Tibial nerve (tissue), 4 donors: Measurements from ENCODE around the gene PXT1. TPM values are rescaled to one million over a fixed set of nuclear protein-coding genes. Genes with fewer than 3 reads are reported as not detected.

ENCODE experiments used
- DNase-seq, 2 donors: peaks; one replicate each; pipeline ENCODE4 v3.0.0-alpha.2; 2019; ENCODE audit warnings: low spot score in 2 of 2
- H3K27ac ChIP-seq, 4 donors: fragments of 200-600 bp; sonication (generic) in 3 of 4; one replicate each; pipeline ENCODE4 v1.5.1; 2017 to 2019; ENCODE audit warnings: mild to moderate bottlenecking in 1 of 4
- H3K27me3 ChIP-seq, 2 donors: fragments of 200-600 bp; sonication (generic) in 1 of 2; one replicate each; pipeline versions ENCODE4 v1.5.1 to v1.6.0; 2017 to 2019
- H3K36me3 ChIP-seq, 3 donors: fragments of 200-600 bp; sonication (generic); one replicate each; pipeline ENCODE4 v1.5.1; 2018 to 2019
- H3K4me1 ChIP-seq, 4 donors: fragments of 200-600 bp; sonication (generic) in 3 of 4; one replicate each; pipeline ENCODE4 v1.5.1; 2017 to 2019
- H3K4me3 ChIP-seq, 4 donors: fragments of 200-600 bp; sonication (generic) in 3 of 4; one replicate each; pipeline ENCODE4 v1.5.1; 2017 to 2019; ENCODE audit warnings: mild to moderate bottlenecking in 1 of 4, moderate library complexity in 1 of 4
- H3K9me3 ChIP-seq, 4 donors: fragments of 200-600 bp; sonication (generic) in 3 of 4; one replicate each; pipeline ENCODE4 v1.5.1; 2017 to 2019
- CTCF ChIP-seq, 5 experiments: fragments of 200-600 bp in 3 of 5; fragments of 450-650 bp in 2 of 5; sonication (generic) in 3 of 5; IDR thresholded peaks; one replicate each; pipeline ENCODE4 v1.5.1; 2016 to 2019; ENCODE audit warnings: antibody characterized with exemption in 5 of 5, mild to moderate bottlenecking in 3 of 5, moderate library complexity in 2 of 5
- EP300 ChIP-seq, 2 donors: sonication (generic); formaldehyde crosslinking; IDR thresholded peaks; one replicate each; pipeline ENCODE4 v1.6.1; 2017; ENCODE audit warnings: antibody characterized with exemption in 2 of 2, mild to moderate bottlenecking in 1 of 2
- POLR2A ChIP-seq, 2 donors: fragments of 450-650 bp; IDR thresholded peaks; one replicate each; pipeline ENCODE4 v1.6.1; 2017; ENCODE audit warnings: antibody characterized with exemption in 2 of 2, mild to moderate bottlenecking in 2 of 2, moderate library complexity in 2 of 2
- WGBS, 2 donors: methylation state at CpG; one replicate each; pipeline ENCODE4 v1.1.5; 2018; 5-methylcytosine and 5-hydroxymethylcytosine counted together
- total RNA-seq, 4 donors: library from RNA; depleted of rRNA; stranded (reverse); fragments of >200 nt; gene quantifications; one replicate each; pipeline ENCODE4 v1.1.0, GENCODE V29; 2016

Gene PXT1
- total RNA-seq, 4 donors from 2014 or later = not detected

GRCh38 chr6:36374972-36375371, 67.7 kb downstream of the PXT1 start:
- H3K27me3 ChIP-seq = no peaks in the 10 kb centered on the region
- TF ChIP-seq CTCF (IDR thresholded peaks at IDR 0.05) (no peak), POLR2A (IDR thresholded peaks at IDR 0.05) (no peak), EP300 (IDR thresholded peaks at IDR 0.05) (peak in 1 of 2 donors; percentile 36)
- H3K36me3 ChIP-seq = peaks cover 0 to 12% (median 0%) of the 10 kb centered on the region in 3 donors
- H3K9me3 ChIP-seq = no peaks in the 10 kb centered on the region
- no peak for DNase-seq
- peak overlapping the region; percentile 4 to 79 (median 54) for H3K27ac ChIP-seq
- H3K4me3 ChIP-seq = no peak overlapping the region
- H3K4me1 ChIP-seq = peaks cover 0 to 28% (median 0%) of the 10 kb centered on the region in 4 donors
- WGBS, 2 donors = 56 to 62% methylated on average over 8 of the region's 8 CpGs

- H3K9me3 ChIP-seq = no peaks in the 10 kb centered on the region
- peak overlapping the region in 2 of 4 donors; percentile 70 to 79 for H3K27ac ChIP-seq
- H3K4me3 ChIP-seq = no peak overlapping the region
- TF ChIP-seq POLR2A (IDR thresholded peaks at IDR 0.05) (no peak), CTCF (IDR thresholded peaks at IDR 0.05) (no peak), EP300 (IDR thresholded peaks at IDR 0.05) (no peak)
- H3K36me3 ChIP-seq = peaks cover 0 to 12% (median 0%) of the 10 kb centered on the region in 3 donors
- no peak for DNase-seq
- H3K4me1 ChIP-seq = peaks cover 0 to 28% (median 0%) of the 10 kb centered on the region in 4 donors
- WGBS, 2 donors = 92 to 98% methylated on average over 4 of the region's 4 CpGs
- no peaks in the 10 kb centered on the region for H3K27me3 ChIP-seq
Measured at GRCh38 chr6:36374194-36374593, 68.5 kb downstream of the PXT1 start.

GRCh38 chr6:36373368-36374019, 69.2 kb downstream of the PXT1 start:
- Histone ChIP-seq H3K4me3 (no peak overlapping the region), H3K27me3 (no peaks in the 10 kb centered on the region), H3K9me3 (no peaks in the 10 kb centered on the region), H3K36me3 (peaks cover 0 to 18% (median 0%) of the 10 kb centered on the region in 3 donors), H3K4me1 (peaks cover 0 to 28% (median 0%) of the 10 kb centered on the region in 4 donors), H3K27ac (no peak overlapping the region)
- TF ChIP-seq POLR2A (IDR thresholded peaks at IDR 0.05) = no peak
- no peak for TF ChIP-seq EP300 (IDR thresholded peaks at IDR 0.05)
- TF ChIP-seq CTCF (IDR thresholded peaks at IDR 0.05) = no peak
- no peak for DNase-seq
- 67% methylated on average over 10 to 13 of the region's 15 CpGs for WGBS, 2 donors

- no peak overlapping the region for H3K4me3 ChIP-seq
- H3K4me1 ChIP-seq = peaks cover 0 to 28% (median 0%) of the 10 kb centered on the region in 4 donors
- TF ChIP-seq POLR2A (IDR thresholded peaks at IDR 0.05) (no peak), EP300 (IDR thresholded peaks at IDR 0.05) (no peak), CTCF (IDR thresholded peaks at IDR 0.05) (no peak)
- H3K9me3 ChIP-seq = no peaks in the 10 kb centered on the region
- H3K36me3 ChIP-seq = peaks cover 0 to 30% (median 0%) of the 10 kb centered on the region in 3 donors
- WGBS, 2 donors = 90% methylated on average over 6 of the region's 6 CpGs
- DNase-seq = no peak
- no peaks in the 10 kb centered on the region for H3K27me3 ChIP-seq
- H3K27ac ChIP-seq = no peak overlapping the region
Measured at GRCh38 chr6:36372088-36372487, 70.6 kb downstream of the PXT1 start.

GRCh38 chr6:36371211-36371610, 71.4 kb downstream of the PXT1 start:
- Histone ChIP-seq H3K4me1 (peaks cover 0 to 28% (median 0%) of the 10 kb centered on the region in 4 donors), H3K36me3 (peaks cover 0 to 36% (median 0%) of the 10 kb centered on the region in 3 donors), H3K27me3 (no peaks in the 10 kb centered on the region), H3K27ac (no peak overlapping the region), H3K4me3 (no peak overlapping the region), H3K9me3 (no peaks in the 10 kb centered on the region)
- WGBS, 2 donors = 88 to 93% methylated on average over 4 to 7 of the region's 9 CpGs
- TF ChIP-seq EP300 (IDR thresholded peaks at IDR 0.05) (no peak), POLR2A (IDR thresholded peaks at IDR 0.05) (no peak), CTCF (IDR thresholded peaks at IDR 0.05) (no peak)
- DNase-seq = no peak
